T47D (cell line): ENCODE data around the gene RACGAP1.

ENCODE experiments used
- DNase-seq, 2 experiments: peaks; one replicate each; pipeline versions ENCODE4 v3.0.0 to v3.0.0-alpha.2; 2011 to 2012; ENCODE audit warnings: low read depth in 1 of 2, low spot score in 1 of 2
- JUND ChIP-seq: IDR thresholded peaks from 2 replicates; pipeline ENCODE4 v1.6.1; 2012; ENCODE audit warnings: low read depth
- in situ Hi-C: cut with HindIII; loops from 2 replicates; pipeline ENCODE4 v1.10.0; 2016; ENCODE audit warnings: low sequenced_read_pairs, low pct_unique_long_range_greater_than_20kb

The RACGAP1 gene

GRCh38 chr12:50025187-50026059 is at the start of gene RACGAP1:
RACGAP1 (minus strand) TSS chr12:50025494; CDS start chr12:50016715, 8,779 bp downstream.
- in situ Hi-C loops, result no loop called here
- DNase-seq, result peak; percentile 99 to 100
- no peak for TF ChIP-seq JUND

DNA sequence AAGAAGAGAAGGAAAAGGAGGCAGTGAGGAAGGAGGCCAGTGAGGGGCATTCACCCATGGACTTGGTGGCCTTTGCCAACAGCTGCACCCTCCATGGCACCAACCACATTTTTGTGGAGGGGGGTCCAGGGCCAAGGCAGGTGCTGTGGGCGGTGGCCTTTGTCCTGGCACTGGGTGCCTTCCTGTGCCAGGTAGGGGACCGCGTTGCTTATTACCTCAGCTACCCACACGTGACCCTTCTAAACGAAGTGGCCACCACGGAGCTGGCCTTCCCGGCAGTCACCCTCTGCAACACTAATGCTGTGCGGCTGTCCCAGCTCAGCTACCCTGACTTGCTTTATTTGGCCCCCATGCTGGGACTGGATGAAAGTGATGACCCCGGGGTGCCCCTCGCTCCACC is 48.4 kb upstream of the RACGAP1 start:
- in situ Hi-C loops, result no loop called here
- DNase-seq, result no peak
- no peak for TF ChIP-seq JUND

DNA sequence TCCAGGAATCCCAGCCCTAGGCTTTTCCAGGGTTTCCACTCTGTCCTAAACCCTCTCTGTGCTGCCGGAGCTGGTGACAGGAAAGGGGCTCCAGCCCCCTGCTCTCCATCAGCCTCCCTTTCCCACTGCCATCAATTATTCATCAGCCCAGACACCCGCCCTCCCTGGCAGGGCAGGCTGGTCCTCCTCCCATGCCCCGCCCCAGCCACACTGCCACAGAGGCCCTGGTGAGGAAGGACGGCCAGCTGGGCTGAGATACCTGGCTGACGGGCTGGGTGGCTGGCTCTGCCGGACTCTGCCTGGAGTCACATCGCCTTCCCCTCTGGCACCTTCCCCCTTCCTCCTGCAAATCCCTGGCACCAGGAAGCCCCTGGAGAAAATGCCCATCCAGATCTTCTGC is 47.9 kb upstream of the RACGAP1 start:
- in situ Hi-C loops, result no loop called here
- DNase-seq, result no peak
- no peak for TF ChIP-seq JUND

DNA sequence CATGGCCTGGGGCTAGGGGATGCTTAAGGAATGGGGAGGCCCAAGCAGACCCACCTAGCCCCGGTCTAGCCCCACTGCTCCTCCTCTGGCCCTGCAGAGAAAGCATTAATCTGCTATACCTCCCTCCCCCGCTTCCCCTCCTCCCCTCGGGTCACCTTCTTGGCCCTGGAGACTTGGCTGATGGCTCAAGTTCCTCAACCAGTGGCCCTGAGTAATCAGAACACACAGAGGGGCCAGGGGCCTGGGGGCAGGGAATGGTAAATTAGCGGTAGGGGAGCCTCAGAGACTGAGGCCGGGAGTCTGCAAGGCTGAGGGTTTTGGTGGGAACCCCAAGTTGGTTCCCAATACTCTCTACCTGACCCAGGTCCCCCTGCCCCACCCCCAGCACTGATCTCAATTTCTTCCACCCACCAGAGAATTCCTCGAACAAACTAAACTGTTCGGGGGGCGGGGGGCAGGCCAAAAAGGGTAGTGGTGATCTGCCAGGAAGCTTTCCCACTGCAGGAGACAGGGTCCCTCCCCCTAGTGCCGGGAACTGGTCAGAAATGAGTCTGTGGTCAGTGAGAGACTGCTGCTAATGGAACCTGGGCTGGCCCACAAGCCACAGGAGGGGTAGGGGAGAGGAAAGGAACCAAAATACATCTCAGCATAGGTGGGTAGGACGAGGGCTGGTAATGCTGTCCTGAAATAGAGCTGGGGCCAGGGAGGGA is 47.1 kb upstream of the RACGAP1 start:
- TF ChIP-seq JUND, result no peak
- DNase-seq, result no peak
- in situ Hi-C loops, result no loop called here

GRCh38 chr12:50070314-50071060 is 45.2 kb upstream of the RACGAP1 start:
- DNase-seq, result peak; percentile 60 to 91
- in situ Hi-C loops, result no loop called here
- no peak for TF ChIP-seq JUND

DNA sequence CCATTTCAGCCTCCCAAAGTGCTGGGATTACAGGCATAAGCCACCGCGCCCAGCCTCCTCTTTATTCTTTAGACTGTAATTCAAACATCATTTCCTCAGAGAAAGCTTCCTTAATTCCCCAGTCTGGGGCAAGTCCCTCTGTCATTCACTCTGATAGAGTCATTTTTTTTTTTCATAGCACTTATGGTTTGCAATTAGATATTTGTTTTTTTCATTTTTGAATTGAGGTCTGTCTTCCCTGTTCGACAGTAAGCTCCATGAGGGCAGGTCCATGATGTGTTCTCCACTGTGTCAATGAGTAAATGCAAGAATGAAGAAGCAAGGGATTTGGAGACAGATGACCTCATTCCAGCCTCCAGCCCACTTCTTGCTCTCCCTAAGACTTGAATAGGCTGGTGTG is 44.2 kb upstream of the RACGAP1 start:
- no peak for DNase-seq
- in situ Hi-C loops, result no loop called here
- TF ChIP-seq JUND, result no peak

DNA sequence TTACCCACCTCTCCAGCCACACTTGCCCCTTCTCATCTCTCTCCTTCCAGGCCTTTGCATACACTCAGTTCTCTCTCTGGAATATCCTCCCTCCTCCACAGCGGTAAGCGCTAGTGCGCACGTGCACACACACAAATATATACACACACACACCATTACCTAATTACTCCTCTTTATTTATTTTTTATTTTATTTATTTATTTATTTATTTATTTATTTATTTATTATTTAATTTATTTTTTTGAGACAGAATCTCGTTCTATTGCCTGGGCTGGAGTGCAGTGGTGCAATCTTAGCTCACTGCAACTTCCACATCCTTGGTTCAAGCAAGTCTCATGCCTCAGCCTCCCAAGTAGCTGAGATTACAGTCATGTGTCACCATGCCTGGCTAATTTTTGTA is 43.8 kb upstream of the RACGAP1 start:
- no peak for TF ChIP-seq JUND
- DNase-seq, result no peak
- in situ Hi-C loops, result no loop called here

- in situ Hi-C loops, result no loop called here
- no peak for DNase-seq
These were observed 41.1 kb upstream of the RACGAP1 start for GRCh38 chr12:50066402-50066801.

GRCh38 chr12:50065726-50066310 is 40.5 kb upstream of the RACGAP1 start:
- in situ Hi-C loops, result no loop called here
- DNase-seq, result no peak
- TF ChIP-seq JUND, result no peak

More at GRCh38 chr12:50066402-50066801, 41.1 kb upstream of the RACGAP1 start:
- no peak for TF ChIP-seq JUND

- DNase-seq, result no peak
- TF ChIP-seq JUND, result no peak
- in situ Hi-C loops, result no loop called here
These were observed 37.6 kb upstream of the RACGAP1 start for GRCh38 chr12:50062728-50063460.

DNA sequence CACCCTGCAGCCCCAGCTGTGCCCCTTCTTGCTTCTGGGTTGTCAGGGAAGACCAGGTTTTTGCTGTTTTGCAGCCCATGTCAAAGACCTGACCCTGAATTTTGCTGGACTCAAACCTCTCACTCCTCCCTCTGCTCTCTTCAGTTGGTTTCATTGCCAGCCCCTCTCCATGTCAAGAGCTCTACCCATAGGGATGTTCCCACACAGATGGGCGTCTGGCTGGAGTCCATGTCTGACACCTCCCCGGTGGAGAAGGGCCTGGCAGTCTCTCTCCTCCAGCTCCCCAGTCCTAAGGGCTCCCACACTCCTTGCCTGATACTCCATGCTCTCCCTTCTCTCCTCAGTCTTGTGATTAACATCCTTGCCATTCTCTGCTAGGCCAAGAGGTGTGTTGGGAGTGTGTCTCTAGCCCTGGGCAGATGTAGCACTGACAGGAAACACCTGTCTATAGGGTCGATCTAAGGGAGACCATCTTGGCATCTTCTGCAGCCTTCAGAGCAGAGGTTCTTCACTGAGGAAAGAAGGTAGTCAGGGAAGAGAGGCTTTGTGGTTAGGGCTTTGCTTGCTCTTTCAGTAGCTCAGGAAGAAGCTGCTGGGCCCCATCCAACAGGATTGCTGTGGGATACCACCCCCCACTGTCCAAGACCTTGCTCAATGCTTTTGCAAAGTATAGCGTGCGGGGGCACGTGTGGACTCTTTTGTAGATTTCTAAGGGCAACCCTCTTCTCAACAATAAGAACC is 36.8 kb upstream of the RACGAP1 start:
- no peak for DNase-seq
- TF ChIP-seq JUND, result no peak
- in situ Hi-C loops, result no loop called here
